Chondrocyte (in vitro differentiated cells): ENCODE measurements around the gene TRMT1. TPM values are rescaled to one million over a fixed set of nuclear protein-coding genes. Genes with fewer than 3 reads are reported as not detected.
"Not testable (repeated sequence)": the region's sequence is repeated elsewhere in the genome, so short reads cannot be mapped to it uniquely, and the experiment has no call there.

Source experiments
- DNase-seq: peaks from one replicate; pipeline ENCODE4 v3.0.0; 2021; ENCODE audit warnings: mixed read lengths, low spot score
- H3K27ac Mint-ChIP-seq: one replicate; pipeline ENCODE4 v1.8.0; 2021; ENCODE audit warnings: mild to moderate bottlenecking, moderate library complexity, mixed read lengths; ENCODE audit not compliant: unreplicated experiment
- H3K27me3 Mint-ChIP-seq: 2 replicates; pipeline ENCODE4 v1.8.0; 2021; ENCODE audit warnings: low read depth, mixed read lengths
- H3K36me3 Mint-ChIP-seq: 2 replicates; pipeline ENCODE4 v1.8.0; 2021; ENCODE audit warnings: low read depth, mixed read lengths
- H3K4me1 Mint-ChIP-seq: 2 replicates; pipeline ENCODE4 v1.8.0; 2021; ENCODE audit warnings: low read depth, mild to moderate bottlenecking, mixed read lengths
- H3K4me3 Mint-ChIP-seq: one replicate; pipeline ENCODE4 v1.8.0; 2021; ENCODE audit warnings: mild to moderate bottlenecking, moderate library complexity, mixed read lengths; ENCODE audit not compliant: unreplicated experiment
- H3K9me3 Mint-ChIP-seq: 2 replicates; pipeline ENCODE4 v1.8.0; 2021; ENCODE audit warnings: low read depth, mixed read lengths
- long read RNA-seq: library from polyadenylated mRNA; stranded (forward); transcript quantifications from one replicate; pipeline ENCODE4 v2.0.0, GENCODE V29; 2021
- total RNA-seq: library from RNA; stranded (reverse); gene quantifications from 3 replicates; pipeline ENCODE4 v1.2.1, GENCODE V29; 2021
- TF ChIP-seq, protein P1 (sequence below): fragments of 200-600 bp; sonication (generic); IDR thresholded peaks from 2 replicates; pipeline ENCODE4 v1.5.0; 2021; ENCODE audit warnings: antibody characterized with exemption, mild to moderate bottlenecking, moderate library complexity

The TRMT1 gene
- 25.4 to 35.8 TPM (median 28.9 TPM) in 3 replicates for total RNA-seq
- long read RNA-seq, transcript TRMT1-202 (17 exons, 2,142 nt) = major isoform, 18 of 54 reads
- long read RNA-seq, transcript TRMT1-203 (16 exons, 2,263 nt) = minor isoform, 6 of 54 reads
- long read RNA-seq, partial matches to known transcripts = 3 of 54 reads
- long read RNA-seq, other reads (novel, unspliced or antisense) = 26 of 54 reads

DNA sequence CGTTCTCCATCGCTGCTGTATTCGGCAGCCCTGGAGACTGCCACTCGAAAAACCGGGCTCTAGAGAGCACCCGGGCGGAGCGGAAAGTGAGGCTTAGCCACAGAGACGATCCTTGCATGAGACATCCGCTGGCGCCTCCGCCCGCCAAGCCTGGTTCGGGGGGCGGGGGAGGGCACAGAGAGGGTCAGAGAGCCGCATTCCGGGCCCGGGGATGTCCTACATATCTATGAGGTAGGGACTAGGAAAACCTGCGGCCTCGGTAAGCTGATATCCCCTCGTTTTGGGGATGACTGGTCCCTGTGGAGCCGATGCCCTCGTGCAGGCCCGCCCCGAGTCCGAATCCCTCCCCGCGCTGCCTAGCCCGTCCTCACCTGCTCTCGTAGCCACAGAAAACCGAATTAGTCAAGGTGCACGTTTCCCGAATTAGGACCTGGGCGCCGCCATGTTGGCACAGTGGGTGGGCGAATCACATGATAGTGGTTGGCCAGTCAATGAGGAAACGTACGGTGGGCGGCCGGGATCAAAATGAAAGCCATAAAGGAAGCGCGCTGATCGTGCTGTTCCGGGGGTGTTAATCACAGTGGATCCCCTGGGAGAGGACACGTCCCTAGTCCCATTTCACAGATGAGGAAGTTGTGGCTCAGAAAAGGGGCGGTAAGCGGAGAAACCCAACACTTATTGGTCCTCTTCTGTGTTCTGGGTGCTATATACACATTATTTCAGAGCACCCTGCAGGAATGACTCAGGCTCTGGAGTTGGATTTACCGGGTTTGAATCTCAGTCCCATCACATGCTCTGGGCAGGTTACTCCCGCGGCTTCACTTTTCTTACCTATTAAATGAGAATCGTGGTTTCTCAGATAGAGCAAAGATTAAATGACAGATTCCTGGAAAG is at the start of gene TRMT1:
TSS of gene TRMT1 (minus strand) at position 459 of the 894 bp plus-strand sequence. CDS start at position 118, 341 bp downstream.
- H3K36me3 Mint-ChIP-seq = peaks cover 3% of the 10 kb centered on the region
- no peaks in the 10 kb centered on the region for H3K27me3 Mint-ChIP-seq
- peak within 1 kb of the TSS; percentile 93 for H3K4me3 Mint-ChIP-seq
- peak within 1 kb of the TSS; percentile 96 for H3K27ac Mint-ChIP-seq
- no peaks in the 10 kb centered on the region for H3K9me3 Mint-ChIP-seq
- no peak for DNase-seq
- TF ChIP-seq, protein P1, sequence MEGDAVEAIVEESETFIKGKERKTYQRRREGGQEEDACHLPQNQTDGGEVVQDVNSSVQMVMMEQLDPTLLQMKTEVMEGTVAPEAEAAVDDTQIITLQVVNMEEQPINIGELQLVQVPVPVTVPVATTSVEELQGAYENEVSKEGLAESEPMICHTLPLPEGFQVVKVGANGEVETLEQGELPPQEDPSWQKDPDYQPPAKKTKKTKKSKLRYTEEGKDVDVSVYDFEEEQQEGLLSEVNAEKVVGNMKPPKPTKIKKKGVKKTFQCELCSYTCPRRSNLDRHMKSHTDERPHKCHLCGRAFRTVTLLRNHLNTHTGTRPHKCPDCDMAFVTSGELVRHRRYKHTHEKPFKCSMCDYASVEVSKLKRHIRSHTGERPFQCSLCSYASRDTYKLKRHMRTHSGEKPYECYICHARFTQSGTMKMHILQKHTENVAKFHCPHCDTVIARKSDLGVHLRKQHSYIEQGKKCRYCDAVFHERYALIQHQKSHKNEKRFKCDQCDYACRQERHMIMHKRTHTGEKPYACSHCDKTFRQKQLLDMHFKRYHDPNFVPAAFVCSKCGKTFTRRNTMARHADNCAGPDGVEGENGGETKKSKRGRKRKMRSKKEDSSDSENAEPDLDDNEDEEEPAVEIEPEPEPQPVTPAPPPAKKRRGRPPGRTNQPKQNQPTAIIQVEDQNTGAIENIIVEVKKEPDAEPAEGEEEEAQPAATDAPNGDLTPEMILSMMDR = no peak
- H3K4me1 Mint-ChIP-seq = peaks cover 50% of the 10 kb centered on the region

DNA sequence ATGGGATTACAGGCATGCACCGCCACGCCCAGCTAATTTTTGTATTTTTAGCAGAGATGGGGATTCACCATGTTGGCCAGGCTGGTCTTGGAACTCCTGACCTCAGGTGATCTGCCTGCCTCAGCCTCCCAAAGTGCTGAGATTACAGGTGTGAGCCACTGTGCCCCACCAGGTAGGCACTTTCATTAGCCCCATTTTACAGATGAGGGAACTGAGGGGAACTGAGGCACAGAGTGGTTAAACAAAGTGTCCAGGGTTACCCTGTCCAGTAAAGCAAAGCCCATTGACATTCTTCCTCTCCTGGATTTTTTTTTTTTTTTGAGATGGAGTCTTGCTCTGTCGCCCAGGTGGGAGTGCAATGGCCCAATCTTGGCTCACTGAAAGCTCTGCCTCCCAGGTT is 49.6 kb upstream of the TRMT1 start:
- H3K27ac Mint-ChIP-seq = peak overlapping the region; percentile 27
- H3K9me3 Mint-ChIP-seq, H3K36me3 Mint-ChIP-seq, H3K27me3 Mint-ChIP-seq, H3K4me3 Mint-ChIP-seq, DNase-seq: not testable (repeated sequence)
- H3K4me1 Mint-ChIP-seq = peaks cover 78% of the 10 kb centered on the region

- H3K27me3 Mint-ChIP-seq = no peaks in the 10 kb centered on the region
- H3K36me3 Mint-ChIP-seq = no peaks in the 10 kb centered on the region
- H3K27ac Mint-ChIP-seq = peak overlapping the region; percentile 98
- no peak for DNase-seq
- H3K4me1 Mint-ChIP-seq = peaks cover 75% of the 10 kb centered on the region
- no peaks in the 10 kb centered on the region for H3K9me3 Mint-ChIP-seq
- H3K4me3 Mint-ChIP-seq = no peak overlapping the region
- TF ChIP-seq, protein P1 = no peak
Measured at GRCh38 chr19:13165162-13165997, 48.8 kb upstream of the TRMT1 start.

DNA sequence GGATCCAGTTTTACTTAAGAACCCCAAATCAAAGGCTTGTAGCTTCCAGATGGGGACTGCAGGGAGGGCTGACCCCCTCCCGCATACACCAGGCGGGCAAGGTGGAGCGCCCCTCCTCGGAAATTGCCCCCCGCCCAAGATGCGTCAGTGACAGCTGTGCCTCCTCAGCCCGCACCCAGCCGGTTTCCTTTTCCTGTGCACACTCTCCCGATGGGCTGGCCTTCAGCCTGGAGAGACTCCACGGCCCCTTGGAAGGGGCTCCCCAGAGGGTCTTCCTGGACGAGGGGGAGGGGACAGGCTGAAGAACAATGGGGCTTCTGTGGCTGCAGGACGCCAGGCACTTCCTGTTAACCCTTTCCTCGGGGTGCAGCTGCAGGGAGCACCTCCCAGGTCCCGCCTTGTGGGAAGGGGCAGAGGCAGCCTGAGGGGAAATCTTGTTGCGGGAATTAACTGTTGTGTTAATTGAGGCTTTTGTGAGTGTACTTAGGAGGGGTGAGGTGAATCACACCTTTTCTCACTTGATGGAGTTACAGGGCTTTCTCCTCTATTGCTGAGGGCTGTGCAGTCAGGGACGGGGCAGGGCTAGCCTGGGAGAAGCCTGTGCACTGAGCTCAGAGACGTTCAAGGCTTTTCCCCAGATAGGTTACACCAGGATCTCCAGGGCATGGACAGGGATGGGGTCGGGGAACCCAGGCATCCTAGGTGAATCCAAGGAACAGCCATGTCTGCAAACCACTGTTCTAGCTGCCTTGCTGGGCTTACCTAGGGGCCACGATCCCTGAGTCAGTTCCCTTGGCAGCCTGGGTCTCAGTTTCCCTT is 48.0 kb upstream of the TRMT1 start:
- H3K27me3 Mint-ChIP-seq = no peaks in the 10 kb centered on the region
- H3K4me3 Mint-ChIP-seq = peak overlapping the region; percentile 25
- TF ChIP-seq, protein P1 = no peak
- no peaks in the 10 kb centered on the region for H3K36me3 Mint-ChIP-seq
- peaks cover 67% of the 10 kb centered on the region for H3K4me1 Mint-ChIP-seq
- peak overlapping the region; percentile 98 for H3K27ac Mint-ChIP-seq
- no peaks in the 10 kb centered on the region for H3K9me3 Mint-ChIP-seq
- no peak for DNase-seq

DNA sequence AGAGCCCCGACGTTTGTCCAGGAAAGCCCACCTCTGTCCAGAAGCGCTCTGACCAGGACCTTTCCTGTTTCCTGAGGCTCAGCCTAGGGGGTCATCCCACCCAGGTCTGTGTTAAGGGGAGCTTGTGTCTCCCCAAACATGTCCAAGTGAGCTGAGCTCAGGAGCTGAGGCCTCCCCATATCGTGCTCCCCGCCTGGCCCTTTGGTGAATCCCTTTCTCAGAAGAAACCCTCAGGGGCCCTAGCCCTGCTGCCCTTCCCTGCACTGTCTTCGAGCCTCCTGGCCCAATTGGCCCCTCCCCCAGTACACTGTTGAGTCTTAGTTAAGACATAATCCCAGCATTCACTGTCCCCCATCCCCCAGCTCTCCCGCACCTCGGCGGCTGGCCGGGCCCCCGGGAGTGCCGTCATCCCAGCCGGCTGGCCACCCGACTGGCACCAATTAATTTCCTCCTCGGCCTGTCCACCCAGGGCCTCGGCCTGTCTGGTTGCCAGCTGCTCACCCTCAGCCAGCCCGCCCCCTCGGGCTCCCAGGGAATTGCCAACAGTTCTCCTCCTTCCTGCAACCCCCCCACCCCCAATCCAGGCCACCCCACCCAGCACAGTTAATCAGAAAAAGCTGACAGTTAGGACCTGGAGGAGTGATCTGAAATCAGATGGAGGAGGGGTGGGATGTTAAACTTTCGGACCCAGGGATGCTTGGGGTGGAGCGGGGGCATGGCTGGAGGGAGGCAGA is 47.2 kb upstream of the TRMT1 start:
- peak overlapping the region; percentile 98 for H3K27ac Mint-ChIP-seq
- H3K4me1 Mint-ChIP-seq = peaks cover 59% of the 10 kb centered on the region
- no peaks in the 10 kb centered on the region for H3K9me3 Mint-ChIP-seq
- TF ChIP-seq, protein P1 = peak; percentile 11
- H3K27me3 Mint-ChIP-seq = no peaks in the 10 kb centered on the region
- no peak for DNase-seq
- H3K4me3 Mint-ChIP-seq = peak overlapping the region; percentile 55
- no peaks in the 10 kb centered on the region for H3K36me3 Mint-ChIP-seq
